AG04449 (cell line): ENCODE measurements around the gene PRXL2B.
A peak's percentile ranks its signal among the peaks of the same experiment; 100 is the strongest.

Experiments
- CTCF ChIA-PET: fragments of 350-600 bp; formaldehyde crosslinking; extraction: SDS; loops from one replicate; lab custom pipeline; 2021; ENCODE audit warnings: antibody characterized with exemption; lab: Yijun Ruan, JAX
- POLR2A ChIA-PET: fragments of 400-600, 350-600 bp; formaldehyde crosslinking; extraction: SDS; loops from one replicate; lab custom pipeline; 2020; ENCODE audit warnings: antibody characterized with exemption, inconsistent platforms; lab: Yijun Ruan, JAX
- DNase-seq: peaks from one replicate; pipeline ENCODE4 v3.0.0-alpha.2; 2010; ENCODE audit warnings: low read depth, low spot score
- H3K4me3 ChIP-seq: 2 replicates; pipeline ENCODE4 v1.5.1; 2011; ENCODE audit warnings: low read depth, mild to moderate bottlenecking, control low read depth, low read length
- CTCF ChIP-seq: IDR thresholded peaks from one replicate; pipeline ENCODE4 v1.5.1; 2011; ENCODE audit warnings: mild to moderate bottlenecking, moderate library complexity, low read length, control low read depth, inconsistent platforms; ENCODE audit not compliant: insufficient read depth; ENCODE audit errors: missing control alignments

PRXL2B gene

GRCh38 chr1:2587071-2587859 is 688 bp downstream of the PRXL2B start:
- no peak for DNase-seq
- no peak for TF ChIP-seq CTCF
- ChIA-PET CTCF (interaction anchor here (1.9 kb wide), 1 partner anchor 40 kb away, joined by 7 read pairs; no protein-coding TSS in a partner anchor), POLR2A (no interaction called here)
- H3K4me3 ChIP-seq, result peak overlapping the region; percentile 86

- peak overlapping the region; percentile 86 for H3K4me3 ChIP-seq
- POLR2A ChIA-PET, result no interaction called here
Measured at GRCh38 chr1:2587860-2588571, 1.4 kb downstream of the PRXL2B start.

GRCh38 chr1:2588661-2589430 is 2.3 kb downstream of the PRXL2B start:
- ChIA-PET POLR2A (no interaction called here), CTCF (interaction anchor here (1.9 kb wide), 1 partner anchor 41 kb away, joined by 7 read pairs; no protein-coding TSS in a partner anchor)
- TF ChIP-seq CTCF, result no peak
- H3K4me3 ChIP-seq, result no peak overlapping the region
- no peak for DNase-seq

More at GRCh38 chr1:2587860-2588571, 1.4 kb downstream of the PRXL2B start:
- DNase-seq, result no peak
- CTCF ChIA-PET, result interaction anchor here (1.9 kb wide), 1 partner anchor 40 kb away, joined by 7 read pairs; no protein-coding TSS in a partner anchor
- no peak for TF ChIP-seq CTCF

- DNase-seq, result no peak
- ChIA-PET CTCF (no interaction called here), POLR2A (no interaction called here)
- H3K4me3 ChIP-seq, result no peak overlapping the region
- no peak for TF ChIP-seq CTCF
Measured at GRCh38 chr1:2589431-2590232, 3.1 kb downstream of the PRXL2B start.

GRCh38 chr1:2590233-2591141 is 3.9 kb downstream of the PRXL2B start:
- no peak for DNase-seq
- TF ChIP-seq CTCF, result no peak
- CTCF ChIA-PET, result no interaction called here
- H3K4me3 ChIP-seq, result no peak overlapping the region
- POLR2A ChIA-PET, result no interaction called here
